HG03039 (cell line): ENCODE measurements around the gene ALG1L2.
"Not testable (repeated sequence)": the region's sequence is repeated elsewhere in the genome, so short reads cannot be mapped to it uniquely, and the experiment has no call there.

ENCODE experiments used
- ATAC-seq: cut with Tn5 transposase; IDR thresholded peaks from one replicate; pipeline ENCODE4 v1.9.1; 2021; ENCODE audit warnings: mild to moderate bottlenecking, moderate library complexity; ENCODE audit not compliant: unreplicated experiment

ALG1L2 gene, protein sequence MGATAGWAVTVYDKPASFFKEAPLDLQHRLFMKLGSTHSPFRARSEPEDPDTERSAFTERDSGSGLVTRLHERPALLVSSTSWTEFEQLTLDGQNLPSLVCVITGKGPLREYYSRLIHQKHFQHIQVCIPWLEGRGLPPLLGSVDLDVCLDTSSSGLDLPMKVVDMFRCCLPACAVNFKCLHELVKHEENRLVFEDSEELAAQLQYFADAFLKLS

GRCh38 chr3:130081351-130081881 is at the start of gene ALG1L2:
TSS of gene ALG1L2 (plus strand) at chr3:130081831. CDS start at chr3:130082017, 186 bp downstream.
- no peak for ATAC-seq

GRCh38 chr3:130037126-130037815 is 44.4 kb upstream of the ALG1L2 start:
- not testable (repeated sequence) for ATAC-seq

- ATAC-seq: not testable (repeated sequence)
Observed at GRCh38 chr3:130042736-130043135, 38.9 kb upstream of the ALG1L2 start.

- not testable (repeated sequence) for ATAC-seq
Observed at GRCh38 chr3:130043658-130044057, 38.0 kb upstream of the ALG1L2 start.

DNA sequence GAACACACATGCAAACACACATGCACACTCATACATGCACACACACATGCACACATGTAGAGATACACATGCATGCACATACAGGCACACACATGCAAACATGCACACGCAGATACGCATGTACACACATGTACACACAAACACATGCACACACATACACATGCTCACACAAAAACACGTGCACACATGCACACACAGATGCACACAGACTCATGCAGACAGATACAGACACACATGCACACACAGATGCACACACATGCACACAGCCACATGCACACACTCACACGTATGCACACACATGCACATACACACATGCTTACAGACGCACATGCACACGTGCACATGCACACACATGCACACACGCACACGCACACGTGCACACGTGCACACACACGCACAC is 37.3 kb upstream of the ALG1L2 start:
- no peak for ATAC-seq

DNA sequence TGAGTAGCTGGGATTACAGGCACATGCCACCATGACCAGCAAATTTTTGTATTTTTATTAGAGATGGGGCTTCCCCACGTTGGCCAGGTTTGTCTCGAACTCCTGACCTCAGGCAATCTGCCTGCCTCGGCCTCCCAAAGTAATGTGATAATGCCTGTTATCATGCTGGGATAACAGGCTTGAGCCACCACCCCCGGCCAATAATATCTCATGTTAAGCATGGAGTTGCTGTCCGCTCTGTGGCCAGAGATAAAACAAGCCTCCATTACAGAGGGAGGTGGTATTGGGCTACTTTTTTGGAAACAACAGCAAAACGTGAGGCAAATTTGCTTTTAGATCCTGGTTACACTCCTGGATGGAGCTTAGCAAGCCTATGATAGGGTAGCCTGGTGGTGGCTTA is 32.9 kb upstream of the ALG1L2 start:
- ATAC-seq: no peak

GRCh38 chr3:130052366-130052765 is 29.3 kb upstream of the ALG1L2 start:
- ATAC-seq: not testable (repeated sequence)

GRCh38 chr3:130052965-130053364 is 28.7 kb upstream of the ALG1L2 start:
- ATAC-seq: not testable (repeated sequence)

- not testable (repeated sequence) for ATAC-seq
Observed at GRCh38 chr3:130057536-130058266, 23.9 kb upstream of the ALG1L2 start.

GRCh38 chr3:130058267-130058657 is 23.4 kb upstream of the ALG1L2 start:
- ATAC-seq: not testable (repeated sequence)

DNA sequence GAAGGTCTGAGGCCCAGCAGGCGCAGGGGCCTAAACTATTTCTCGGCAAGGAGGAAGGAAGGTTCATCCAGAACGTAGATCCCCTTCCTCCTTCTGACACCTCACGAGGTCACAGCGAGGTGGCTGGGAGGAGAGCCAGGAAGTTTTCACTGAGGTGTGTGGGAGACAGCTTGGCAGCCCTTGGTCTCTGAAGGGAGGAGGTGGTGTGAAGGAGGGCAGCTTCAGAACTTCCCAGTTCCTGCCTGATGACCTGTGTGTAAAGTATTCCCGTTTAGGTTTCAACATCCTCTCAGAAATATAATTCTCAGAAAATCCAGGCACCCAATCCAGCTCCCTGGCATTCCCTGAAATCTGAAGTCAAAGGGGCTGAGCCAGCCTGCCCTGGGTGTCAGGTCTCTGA is 22.9 kb upstream of the ALG1L2 start:
- ATAC-seq: not testable (repeated sequence)

- ATAC-seq: not testable (repeated sequence)
Observed at GRCh38 chr3:130059162-130059561, 22.5 kb upstream of the ALG1L2 start.

DNA sequence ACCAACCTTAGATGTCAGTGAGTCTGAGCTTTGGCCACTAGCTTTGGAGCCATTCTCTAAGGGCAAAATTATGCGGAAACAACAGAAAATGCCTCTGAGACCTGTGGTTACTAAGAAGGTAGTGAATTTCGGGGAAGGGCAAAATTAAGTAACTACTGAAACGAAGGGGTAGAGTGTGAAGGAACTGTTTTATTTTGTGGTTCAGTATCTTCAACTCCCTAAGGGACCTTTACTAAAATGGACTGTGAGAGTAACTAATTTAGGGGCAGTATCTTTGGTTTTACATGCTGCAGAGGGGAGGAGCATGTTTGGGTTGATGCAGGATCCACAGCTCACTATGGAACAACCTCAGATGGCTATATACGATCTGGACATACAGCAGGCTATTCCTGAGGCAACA is 8.0 kb upstream of the ALG1L2 start:
- ATAC-seq: no peak

GRCh38 chr3:130077636-130078035 is 4.0 kb upstream of the ALG1L2 start:
- no peak for ATAC-seq

DNA sequence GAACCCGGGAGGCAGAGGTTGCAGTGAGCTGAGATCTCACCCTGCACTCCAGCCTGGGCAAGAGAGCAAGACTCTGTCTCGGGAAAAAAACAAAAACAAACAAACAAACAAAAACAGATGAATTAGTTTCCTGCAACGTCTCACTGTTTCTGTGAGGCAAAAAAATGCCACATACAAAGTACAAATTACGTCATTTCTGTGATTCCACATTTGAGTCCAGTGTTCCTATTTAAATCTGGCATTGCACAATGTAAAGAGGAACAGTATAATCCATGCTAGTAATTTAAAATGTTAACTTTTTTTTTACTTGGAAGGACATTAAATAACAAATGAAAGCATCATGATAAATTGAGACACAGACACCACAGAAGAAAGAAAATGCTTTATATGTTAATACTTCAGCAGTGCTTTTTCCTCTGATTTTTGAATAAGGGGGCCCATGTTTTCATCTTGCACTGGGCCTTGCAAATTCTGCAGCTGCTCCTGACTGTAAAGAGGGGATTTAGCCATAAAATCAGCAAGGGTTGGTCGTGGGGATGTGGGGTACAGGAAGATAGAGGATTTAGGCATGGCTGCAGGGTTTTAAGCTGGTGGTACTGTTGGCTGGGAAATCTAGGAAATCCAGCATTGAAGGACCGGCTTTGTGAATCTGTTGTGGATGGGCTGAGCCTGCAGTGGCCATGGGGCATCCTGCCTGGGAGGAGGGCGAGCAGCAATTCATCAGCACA is 1.9 kb downstream of the ALG1L2 start:
- not testable (repeated sequence) for ATAC-seq

DNA sequence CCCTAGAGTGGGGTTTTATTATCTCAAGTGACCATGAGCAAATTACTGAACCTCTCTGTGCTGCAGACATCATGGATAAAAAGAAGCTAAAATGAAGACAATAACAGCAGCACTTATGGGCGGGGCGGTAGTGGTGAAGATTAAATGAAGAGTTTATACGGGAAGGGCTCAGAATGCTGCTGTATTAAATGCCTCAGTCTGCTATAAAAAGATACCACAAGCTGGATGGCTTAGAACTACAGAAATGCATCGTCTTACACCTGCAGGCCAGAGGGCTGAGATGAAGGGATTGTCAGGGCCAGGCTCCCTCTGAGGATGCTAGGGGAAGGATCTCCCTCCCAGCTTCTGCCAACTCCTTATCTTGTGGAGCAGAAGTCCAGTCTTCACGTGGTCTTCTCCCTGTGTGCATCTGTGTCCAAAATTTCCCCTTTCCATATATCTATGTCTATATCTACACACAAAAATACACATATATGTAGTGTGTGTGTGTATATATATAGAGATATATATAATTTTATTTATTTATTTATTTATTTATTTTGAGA is 2.9 kb downstream of the ALG1L2 start:
- ATAC-seq: no peak

DNA sequence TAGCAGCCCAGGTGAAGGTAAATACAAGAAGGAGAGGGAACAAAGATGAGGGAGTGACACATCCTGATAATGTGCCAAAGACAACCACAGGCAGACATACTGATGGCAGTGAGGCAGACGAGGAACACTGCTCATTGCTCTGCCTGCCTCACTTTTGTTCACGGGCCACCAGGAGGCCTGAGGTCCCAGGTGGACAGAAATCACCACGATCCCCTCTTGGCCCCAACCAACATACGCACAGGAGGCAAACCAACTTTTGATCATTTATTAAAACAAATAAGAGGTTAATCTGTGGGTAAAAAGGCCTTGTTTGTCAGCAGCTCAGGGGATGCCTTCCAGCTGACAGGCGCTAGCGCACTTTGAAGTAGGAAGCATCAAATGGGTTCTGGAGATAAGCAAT is 4.2 kb downstream of the ALG1L2 start:
- ATAC-seq: no peak

DNA sequence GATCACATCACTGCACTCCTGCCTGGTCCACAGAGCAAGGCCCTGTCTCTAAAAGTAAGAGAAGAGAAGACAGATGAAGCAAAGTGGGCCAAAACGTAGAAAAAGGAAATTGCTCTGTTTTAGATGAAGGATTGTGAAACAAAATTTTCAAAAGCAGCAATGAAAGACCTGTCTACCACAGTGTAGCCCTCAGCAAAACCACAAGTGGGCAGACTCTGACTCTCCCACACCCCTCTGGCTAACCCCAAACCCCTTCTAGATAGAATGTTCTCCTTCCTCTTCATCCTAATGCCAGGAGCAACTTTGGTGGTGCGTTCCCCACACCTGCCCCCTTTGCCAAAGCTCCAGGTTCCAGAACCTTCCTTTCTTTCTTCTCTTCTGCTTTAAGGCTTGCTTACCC is 5.0 kb downstream of the ALG1L2 start:
- ATAC-seq: not testable (repeated sequence)

- ATAC-seq: no peak
Observed at GRCh38 chr3:130088061-130088460, 6.4 kb downstream of the ALG1L2 start.

DNA sequence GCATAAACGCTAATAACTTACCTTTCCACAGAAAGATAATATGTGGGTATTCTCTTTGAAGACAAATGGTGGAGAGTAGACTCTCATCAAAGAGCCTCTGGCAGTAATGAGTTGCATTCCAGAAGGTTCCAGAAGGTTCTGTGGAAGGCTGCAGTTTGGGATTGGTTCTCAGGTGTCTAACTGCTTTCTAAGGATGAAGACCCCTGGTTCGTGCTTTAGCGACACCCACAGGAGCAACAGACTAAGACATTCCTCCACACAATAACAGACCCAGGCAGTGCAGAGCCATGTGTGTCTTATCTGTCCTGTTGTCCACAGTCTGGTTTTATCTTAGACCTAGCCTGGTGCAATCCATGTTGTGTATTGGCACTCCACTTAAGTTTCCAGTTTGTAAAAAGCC is 9.1 kb downstream of the ALG1L2 start:
- not testable (repeated sequence) for ATAC-seq

GRCh38 chr3:130091958-130092357 is 10.3 kb downstream of the ALG1L2 start:
- no peak for ATAC-seq
